Esophagus squamous epithelium (tissue), 5 donors: ENCODE measurements around the gene S100A8. TPM values are rescaled to one million over a fixed set of nuclear protein-coding genes. Genes with fewer than 3 reads are reported as not detected.

ENCODE experiments used
- DNase-seq: peaks from one replicate; lab custom pipeline; 2025; lab: John Stamatoyannopoulos, UW
- H3K27ac ChIP-seq, 4 donors: fragments of 200-600 bp; sonication (generic); one replicate each; pipeline ENCODE4 v1.5.1; 2016 to 2019; ENCODE audit warnings: mild to moderate bottlenecking in 1 of 4
- H3K27me3 ChIP-seq, 4 donors: fragments of 200-600 bp; sonication (generic); 1 replicate in 3 of 4; 2 replicates in 1 of 4; pipeline versions ENCODE4 v1.5.1 to v1.6.0; 2017 to 2021; ENCODE audit warnings: antibody characterized with exemption in 1 of 4
- H3K36me3 ChIP-seq, 3 donors: fragments of 200-600 bp; sonication (generic); one replicate each; pipeline ENCODE4 v1.5.1; 2016 to 2019
- H3K4me1 ChIP-seq, 3 donors: fragments of 200-600 bp; sonication (generic); one replicate each; pipeline ENCODE4 v1.5.1; 2017 to 2019
- H3K4me3 ChIP-seq, 4 donors: fragments of 200-600 bp; sonication (generic); 1 replicate in 3 of 4; 2 replicates in 1 of 4; pipeline ENCODE4 v1.5.1; 2016 to 2019; ENCODE audit warnings: mild to moderate bottlenecking in 2 of 4, moderate library complexity in 1 of 4
- H3K9me3 ChIP-seq, 3 donors: fragments of 200-600 bp; sonication (generic); one replicate each; pipeline ENCODE4 v1.5.1; 2016 to 2019
- POLR2A ChIP-seq, 4 donors: fragments of 450-650 bp; IDR thresholded peaks; one replicate each; pipeline ENCODE4 v1.6.1; 2017; ENCODE audit warnings: antibody characterized with exemption in 4 of 4, mild to moderate bottlenecking in 4 of 4, moderate library complexity in 3 of 4
- WGBS, 2 donors: methylation state at CpG; one replicate each; pipeline ENCODE4 v1.1.5; 2018; 5-methylcytosine and 5-hydroxymethylcytosine counted together
- intact Hi-C: fragments of 100-400 bp; cut with DNase I; formaldehyde crosslinking; loops from one replicate; pipeline ENCODE4 v1.15.0; 2022
- small RNA-seq, 4 donors: library from RNA; depleted of rRNA; stranded (forward); fragments of <200 nt; gene quantifications; one replicate each; pipeline ENCODE3, GENCODE V24; 2016
- total RNA-seq, 4 donors: library from RNA; depleted of rRNA; stranded (reverse); fragments of >200 nt; gene quantifications; one replicate each; pipeline ENCODE4 v1.1.0, GENCODE V29; 2016
- TF ChIP-seq, protein P1 (sequence below), 6 experiments: fragments of 450-650 bp in 4 of 6; fragments of 200-600 bp in 2 of 6; sonication (generic) in 2 of 6; IDR thresholded peaks; one replicate each; pipeline ENCODE4 v1.5.1; 2016 to 2019; ENCODE audit warnings: antibody characterized with exemption in 6 of 6, mild to moderate bottlenecking in 4 of 6, moderate library complexity in 4 of 6
- donor health status: DM: yes; HTN: yes; CAD: no.

The S100A8 gene
- total RNA-seq, 4 donors from 2014 or later: 4,308 to 17,245 (median 15,998) TPM

DNA sequence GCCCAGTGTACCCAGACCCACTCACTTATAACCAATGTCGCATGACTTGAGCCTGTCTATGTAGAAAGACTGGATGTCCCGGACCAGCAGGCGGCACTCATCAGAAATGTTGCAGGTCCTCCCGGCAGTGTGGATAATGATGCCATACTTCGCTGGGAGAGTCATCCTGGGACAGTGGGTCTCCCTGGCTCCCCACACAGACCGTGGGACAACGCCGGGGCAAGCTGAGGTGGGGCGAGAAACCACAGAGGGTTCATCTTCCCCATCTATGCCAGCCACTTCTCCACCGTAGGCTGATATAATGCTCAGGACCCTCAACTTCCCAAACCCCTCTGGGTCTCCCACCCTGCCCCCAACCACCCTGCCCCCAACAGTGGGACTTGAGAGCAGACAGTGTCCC is 50.5 kb downstream of the S100A8 start:
- peaks cover 0 to 7% (median 0%) of the 10 kb centered on the region in 3 donors for H3K36me3 ChIP-seq
- intact Hi-C loops: no loop called here
- DNase-seq: no peak
- H3K4me3 ChIP-seq: no peak overlapping the region
- peaks cover 6 to 27% (median 8%) of the 10 kb centered on the region in 3 donors for H3K4me1 ChIP-seq
- H3K27me3 ChIP-seq: peaks cover 0 to 3% (median 0%) of the 10 kb centered on the region in 4 donors
- TF ChIP-seq, protein P1, sequence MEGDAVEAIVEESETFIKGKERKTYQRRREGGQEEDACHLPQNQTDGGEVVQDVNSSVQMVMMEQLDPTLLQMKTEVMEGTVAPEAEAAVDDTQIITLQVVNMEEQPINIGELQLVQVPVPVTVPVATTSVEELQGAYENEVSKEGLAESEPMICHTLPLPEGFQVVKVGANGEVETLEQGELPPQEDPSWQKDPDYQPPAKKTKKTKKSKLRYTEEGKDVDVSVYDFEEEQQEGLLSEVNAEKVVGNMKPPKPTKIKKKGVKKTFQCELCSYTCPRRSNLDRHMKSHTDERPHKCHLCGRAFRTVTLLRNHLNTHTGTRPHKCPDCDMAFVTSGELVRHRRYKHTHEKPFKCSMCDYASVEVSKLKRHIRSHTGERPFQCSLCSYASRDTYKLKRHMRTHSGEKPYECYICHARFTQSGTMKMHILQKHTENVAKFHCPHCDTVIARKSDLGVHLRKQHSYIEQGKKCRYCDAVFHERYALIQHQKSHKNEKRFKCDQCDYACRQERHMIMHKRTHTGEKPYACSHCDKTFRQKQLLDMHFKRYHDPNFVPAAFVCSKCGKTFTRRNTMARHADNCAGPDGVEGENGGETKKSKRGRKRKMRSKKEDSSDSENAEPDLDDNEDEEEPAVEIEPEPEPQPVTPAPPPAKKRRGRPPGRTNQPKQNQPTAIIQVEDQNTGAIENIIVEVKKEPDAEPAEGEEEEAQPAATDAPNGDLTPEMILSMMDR (IDR thresholded peaks at IDR 0.05): no peak
- no peak for TF ChIP-seq POLR2A (IDR thresholded peaks at IDR 0.05)
- no peaks in the 10 kb centered on the region for H3K9me3 ChIP-seq
- 89 to 96% methylated on average over 1 to 5 of the region's 10 CpGs for WGBS, 2 donors
- no peak overlapping the region for H3K27ac ChIP-seq

Small RNA genes within 50 kb of the gene (small RNA-seq; reads per million reads assigned to genes)
- gene S100A15A: 0 reads per million in 4 donors

Other genes starting within 250 kb of the S100A8 start
- gene SPRR2G, start 240.2 kb downstream of the S100A8 start, total RNA-seq: 1 to 10 TPM in 1 of 4 donors, not detected in 3; 9.0 TPM
- not detected for gene LELP1, start 187.6 kb downstream of the S100A8 start, total RNA-seq
- gene PRR9, start 173.5 kb downstream of the S100A8 start, total RNA-seq: not detected
- not detected for gene LORICRIN, start 131.4 kb downstream of the S100A8 start, total RNA-seq
- gene PGLYRP3, start 78.1 kb downstream of the S100A8 start, total RNA-seq: 10 to 100 TPM; 14.3 to 44.0 (median 23.8) TPM
- gene PGLYRP4, start 42.2 kb downstream of the S100A8 start, total RNA-seq: 10 to 100 TPM in 1 of 4 donors, 1 to 10 TPM in 3; 4.2 to 15.1 (median 6.9) TPM
- gene S100A9, start 33.2 kb downstream of the S100A8 start, total RNA-seq: over 10,000 TPM; 15,145 to 90,256 (median 57,331) TPM
- 100 to 1,000 TPM in 1 of 4 donors, 10 to 100 TPM in 3; 16.2 to 154 (median 49.0) TPM for gene S100A12, start 15.5 kb downstream of the S100A8 start, total RNA-seq
- 10 to 100 TPM in 1 of 4 donors, 1 to 10 TPM in 2, not detected in 1; 6.7 to 72.9 (median 8.1) TPM for gene S100A7A, start 25.4 kb upstream of the S100A8 start, total RNA-seq
- 1,000 to 10,000 TPM in 2 of 4 donors, 100 to 1,000 TPM in 1, 1 to 10 TPM in 1; 8.8 to 9,163 (median 3,171) TPM for gene S100A7, start 69.6 kb upstream of the S100A8 start, total RNA-seq
- gene S100A6, start 144.9 kb upstream of the S100A8 start, total RNA-seq: 100 to 1,000 TPM; 270 to 943 (median 394) TPM
- not detected for gene S100A5, start 149.9 kb upstream of the S100A8 start, total RNA-seq
- gene S100A4, start 154.7 kb upstream of the S100A8 start, total RNA-seq: 100 to 1,000 TPM in 2 of 4 donors, 10 to 100 TPM in 2; 58.6 to 205 (median 122) TPM
- 10 to 100 TPM in 1 of 4 donors, 1 to 10 TPM in 3; 1.2 to 16.5 (median 9.2) TPM for gene S100A3, start 158.2 kb upstream of the S100A8 start, total RNA-seq
- 1,000 to 10,000 TPM in 3 of 4 donors, 100 to 1,000 TPM in 1; 949 to 3,544 (median 1,180) TPM for gene S100A2, start 174.8 kb upstream of the S100A8 start, total RNA-seq
- 1,000 to 10,000 TPM; 1,372 to 2,409 (median 2,158) TPM for gene S100A16, start 222.1 kb upstream of the S100A8 start, total RNA-seq
- gene S100A14, start 225.3 kb upstream of the S100A8 start, total RNA-seq: 1,000 to 10,000 TPM; 1,580 to 2,481 (median 2,030) TPM
- gene S100A13, start 236.4 kb upstream of the S100A8 start, total RNA-seq: 10 to 100 TPM; 44.4 to 63.3 (median 55.7) TPM
- gene S100A1, start 237.4 kb upstream of the S100A8 start, total RNA-seq: 1 to 10 TPM in 1 of 4 donors, not detected in 3; 1.8 TPM
- gene CHTOP, start 243.0 kb upstream of the S100A8 start, total RNA-seq: 10 to 100 TPM; 35.0 to 58.9 (median 47.3) TPM